Measurements from ENCODE around the gene HOMEZ.

DNA sequence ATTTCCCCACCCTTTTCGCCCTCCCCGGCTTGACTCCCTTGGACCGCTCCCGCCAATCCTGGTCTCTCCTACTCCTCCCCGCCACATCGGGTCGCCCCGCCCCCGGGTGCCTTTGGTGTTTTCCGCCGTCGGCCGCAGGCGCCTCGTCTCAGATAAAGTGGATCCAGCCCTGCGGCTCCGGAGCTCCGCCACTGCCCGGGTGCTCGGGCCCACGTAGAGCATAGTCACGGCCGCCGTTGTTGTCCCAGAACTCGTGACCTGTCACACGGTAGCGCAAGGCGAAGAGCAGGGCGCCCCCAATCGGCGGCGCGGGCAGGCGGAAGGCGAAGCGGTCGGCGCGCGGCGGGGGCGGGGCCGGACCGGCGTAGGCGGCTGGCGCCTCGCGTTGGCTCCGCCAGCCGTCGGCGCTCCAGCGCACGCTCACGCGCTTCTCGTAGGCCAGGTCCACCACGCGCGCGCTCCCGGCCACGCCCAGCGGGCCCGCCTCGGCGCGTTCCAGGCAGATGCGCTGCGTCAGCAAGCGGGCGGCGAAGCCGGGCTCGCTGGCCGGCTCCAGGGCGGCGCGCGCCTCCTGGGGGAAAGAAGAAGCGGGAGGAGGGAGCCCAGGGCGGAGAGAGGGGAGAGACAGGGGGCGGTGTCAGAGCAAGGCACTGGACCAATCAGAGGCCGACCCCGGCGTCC, 15.5 kb upstream of the HOMEZ start:
- no peak for TF ChIP-seq POLR2AphosphoS5 (IDR thresholded peaks at IDR 0.05; ENCODE audit: low read depth, low read length)
- TF ChIP-seq POLR2A (IDR thresholded peaks at IDR 0.05; ENCODE audit: low read depth, low read length) = no peak

Measured in GM12891 (cell line).